Ishikawa (cell line): ENCODE measurements around the gene HNRNPH2.

Source experiments
- EP300 ChIP-seq: IDR thresholded peaks from 2 replicates; pipeline ENCODE4 v1.6.1; 2012; ENCODE audit warnings: borderline replicate concordance
- NFIC ChIP-seq: IDR thresholded peaks from 2 replicates; pipeline ENCODE4 v1.6.1; 2012
- TEAD4 ChIP-seq: IDR thresholded peaks from 2 replicates; pipeline ENCODE4 v1.6.1; 2012
- YY1 ChIP-seq: IDR thresholded peaks from 2 replicates; pipeline ENCODE4 v1.6.1; 2012; ENCODE audit warnings: low read depth
- TF ChIP-seq, protein P1 (sequence below): IDR thresholded peaks from 2 replicates; pipeline ENCODE4 v1.6.1; 2012
- TF ChIP-seq, protein P2 (sequence below): IDR thresholded peaks from 2 replicates; pipeline ENCODE4 v1.6.1; 2012

DNA sequence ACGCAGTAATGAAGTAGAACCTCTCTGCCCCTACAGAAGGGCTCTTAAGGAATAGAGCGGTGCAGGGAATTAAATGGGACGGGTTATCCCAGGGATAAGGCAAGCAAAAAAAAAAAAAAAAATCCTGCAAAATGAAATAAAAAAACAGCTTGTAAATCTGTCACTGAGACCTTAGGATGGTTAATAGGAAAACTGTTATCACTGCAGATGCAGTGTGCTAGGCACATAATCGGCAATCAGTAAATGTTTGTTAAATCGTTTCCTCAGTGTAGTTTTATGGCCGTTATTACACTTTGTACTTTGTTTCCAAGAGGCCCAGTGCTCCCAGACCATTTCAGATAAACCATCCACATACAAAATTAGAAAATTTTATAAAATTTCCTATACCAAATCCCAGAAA, 1.0 kb downstream of the HNRNPH2 start:
- TF ChIP-seq, protein P1, sequence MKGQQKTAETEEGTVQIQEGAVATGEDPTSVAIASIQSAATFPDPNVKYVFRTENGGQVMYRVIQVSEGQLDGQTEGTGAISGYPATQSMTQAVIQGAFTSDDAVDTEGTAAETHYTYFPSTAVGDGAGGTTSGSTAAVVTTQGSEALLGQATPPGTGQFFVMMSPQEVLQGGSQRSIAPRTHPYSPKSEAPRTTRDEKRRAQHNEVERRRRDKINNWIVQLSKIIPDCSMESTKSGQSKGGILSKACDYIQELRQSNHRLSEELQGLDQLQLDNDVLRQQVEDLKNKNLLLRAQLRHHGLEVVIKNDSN = no peak
- TF ChIP-seq EP300 = no peak
- TF ChIP-seq, protein P2, sequence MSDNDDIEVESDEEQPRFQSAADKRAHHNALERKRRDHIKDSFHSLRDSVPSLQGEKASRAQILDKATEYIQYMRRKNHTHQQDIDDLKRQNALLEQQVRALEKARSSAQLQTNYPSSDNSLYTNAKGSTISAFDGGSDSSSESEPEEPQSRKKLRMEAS = no peak
- no peak for TF ChIP-seq YY1
- no peak for TF ChIP-seq NFIC
- no peak for TF ChIP-seq TEAD4
